ENCODE data around the gene ZFP36L1.

ZFP36L1 gene

GRCh38 chr14:68797121-68797670 is 4.3 kb upstream of the ZFP36L1 start:
- TF ChIP-seq CTCF (IDR thresholded peaks at IDR 0.05; ENCODE audit: extremely low read depth, insufficient read depth, missing control alignments) = no peak
- DNase-seq (ENCODE audit: low spot score) = peak; percentile 7
- in situ Hi-C loops (cut with MboI; ENCODE audit: low pct_unique_long_range_greater_than_20kb, low sequenced_read_pairs, unreplicated experiment) = no loop called here

GRCh38 chr14:68796418-68797101 is 3.7 kb upstream of the ZFP36L1 start:
- in situ Hi-C loops (cut with MboI; ENCODE audit: low pct_unique_long_range_greater_than_20kb, low sequenced_read_pairs, unreplicated experiment) = no loop called here

GRCh38 chr14:68795597-68796417 is 2.9 kb upstream of the ZFP36L1 start:
- DNase-seq (ENCODE audit: low spot score) = peak; percentile 86
- in situ Hi-C loops (cut with MboI; ENCODE audit: low pct_unique_long_range_greater_than_20kb, low sequenced_read_pairs, unreplicated experiment) = no loop called here
- TF ChIP-seq CTCF (IDR thresholded peaks at IDR 0.05; ENCODE audit: extremely low read depth, insufficient read depth, missing control alignments) = peak; percentile 61

More at GRCh38 chr14:68796418-68797101, 3.7 kb upstream of the ZFP36L1 start:
- peak; percentile 50 for TF ChIP-seq CTCF (IDR thresholded peaks at IDR 0.05; ENCODE audit: extremely low read depth, insufficient read depth, missing control alignments)
- DNase-seq (ENCODE audit: low spot score) = no peak

GRCh38 chr14:68794851-68795596 is 2.2 kb upstream of the ZFP36L1 start:
- DNase-seq (ENCODE audit: low spot score) = no peak
- no peak for TF ChIP-seq CTCF (IDR thresholded peaks at IDR 0.05; ENCODE audit: extremely low read depth, insufficient read depth, missing control alignments)
- in situ Hi-C loops (cut with MboI; ENCODE audit: low pct_unique_long_range_greater_than_20kb, low sequenced_read_pairs, unreplicated experiment) = no loop called here

- in situ Hi-C loops (cut with MboI; ENCODE audit: low pct_unique_long_range_greater_than_20kb, low sequenced_read_pairs, unreplicated experiment) = no loop called here
- peak; percentile 67 for DNase-seq (ENCODE audit: low spot score)
- no peak for TF ChIP-seq CTCF (IDR thresholded peaks at IDR 0.05; ENCODE audit: extremely low read depth, insufficient read depth, missing control alignments)
Measured at GRCh38 chr14:68794130-68794850, 1.4 kb upstream of the ZFP36L1 start.

All from GM13977 (cell line).